Measurements from ENCODE around the gene NUDCD3.

Gene NUDCD3

DNA sequence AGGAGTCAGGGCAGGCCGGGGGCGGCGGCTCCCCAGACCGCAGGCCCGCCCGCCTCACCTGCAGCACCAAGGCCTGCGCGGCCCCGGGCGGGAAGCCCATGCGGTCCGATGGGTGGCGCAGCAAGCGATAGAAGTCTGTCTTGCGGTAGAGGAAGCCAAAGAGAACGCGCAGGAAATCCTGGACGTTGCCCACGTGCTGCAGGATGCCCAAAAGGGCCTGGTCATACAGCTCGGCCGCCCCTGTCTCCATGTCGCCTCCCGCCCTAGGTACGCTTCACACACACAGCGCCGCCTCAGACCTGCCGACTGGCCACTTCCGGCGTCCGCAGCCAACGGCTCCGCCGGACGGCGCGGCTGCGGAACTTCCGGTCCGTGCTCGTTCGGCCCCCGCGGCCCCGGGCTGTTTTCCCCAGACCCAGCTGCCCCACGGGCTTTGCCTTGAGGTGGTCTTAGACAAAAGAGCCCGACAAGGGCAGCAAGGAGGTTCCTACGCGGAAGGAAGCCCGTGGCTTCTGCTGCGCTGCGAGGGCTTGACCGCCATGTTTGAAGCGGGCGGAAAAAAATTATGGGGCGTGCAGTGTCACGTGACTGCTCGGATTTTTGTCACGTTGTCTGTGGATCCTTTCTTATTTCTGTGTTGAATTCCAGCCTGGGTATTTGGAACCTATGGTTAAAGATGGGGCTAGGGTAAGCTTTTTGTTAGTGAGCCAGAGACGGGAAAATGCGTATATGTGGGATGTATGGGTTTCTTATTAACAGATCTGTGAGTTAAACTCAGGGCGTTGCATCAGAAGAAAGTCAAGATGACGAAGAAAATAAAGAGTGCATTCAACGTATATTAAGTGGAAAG lies at the start of gene NUDCD3:
Gene NUDCD3 (minus strand): TSS at position 308 of the 850 bp plus-strand sequence. CDS start 58 bp downstream, at position 250.
- no peak for DNase-seq

DNA sequence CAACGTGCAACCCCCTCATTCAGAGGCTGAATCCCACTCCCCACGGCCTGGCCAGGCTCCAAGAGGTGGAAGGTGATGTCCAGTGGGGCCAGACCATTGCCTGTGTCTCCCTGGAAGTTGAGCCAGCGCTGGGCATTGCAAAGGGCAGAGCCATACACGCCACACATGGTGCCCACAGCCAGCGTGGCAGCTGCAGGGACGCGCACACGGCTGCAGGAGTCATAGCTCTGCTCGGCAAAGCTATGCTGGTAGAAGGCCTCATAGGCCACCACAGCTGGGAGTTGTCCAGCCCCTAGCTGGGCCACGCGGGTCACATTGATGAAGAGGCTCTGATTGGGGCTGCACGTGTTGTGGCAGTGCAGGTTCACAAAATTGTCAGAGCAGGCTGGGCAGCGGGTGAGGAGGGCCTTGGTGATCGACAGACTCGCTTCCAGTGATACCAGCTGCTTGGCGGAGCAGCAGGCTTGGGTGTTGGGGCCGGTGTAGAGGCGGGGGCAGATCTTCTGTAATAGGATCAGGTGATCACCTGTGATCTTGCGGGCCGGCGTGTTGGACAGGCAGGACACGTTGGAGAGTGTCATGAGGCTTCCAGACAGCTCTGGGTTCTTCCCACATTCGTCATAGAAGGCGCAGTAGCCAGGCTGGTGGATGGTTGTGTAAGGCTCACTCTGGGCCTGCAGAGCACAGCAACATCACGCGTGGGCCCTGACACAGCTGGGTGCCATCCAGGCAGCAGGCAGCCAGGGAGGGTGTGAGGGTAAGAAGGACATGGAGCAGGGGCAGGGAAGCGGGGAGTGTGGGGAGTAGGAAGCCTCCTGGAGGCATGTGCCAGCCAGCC lies 49.4 kb upstream of the NUDCD3 start:
- no peak for DNase-seq

DNA sequence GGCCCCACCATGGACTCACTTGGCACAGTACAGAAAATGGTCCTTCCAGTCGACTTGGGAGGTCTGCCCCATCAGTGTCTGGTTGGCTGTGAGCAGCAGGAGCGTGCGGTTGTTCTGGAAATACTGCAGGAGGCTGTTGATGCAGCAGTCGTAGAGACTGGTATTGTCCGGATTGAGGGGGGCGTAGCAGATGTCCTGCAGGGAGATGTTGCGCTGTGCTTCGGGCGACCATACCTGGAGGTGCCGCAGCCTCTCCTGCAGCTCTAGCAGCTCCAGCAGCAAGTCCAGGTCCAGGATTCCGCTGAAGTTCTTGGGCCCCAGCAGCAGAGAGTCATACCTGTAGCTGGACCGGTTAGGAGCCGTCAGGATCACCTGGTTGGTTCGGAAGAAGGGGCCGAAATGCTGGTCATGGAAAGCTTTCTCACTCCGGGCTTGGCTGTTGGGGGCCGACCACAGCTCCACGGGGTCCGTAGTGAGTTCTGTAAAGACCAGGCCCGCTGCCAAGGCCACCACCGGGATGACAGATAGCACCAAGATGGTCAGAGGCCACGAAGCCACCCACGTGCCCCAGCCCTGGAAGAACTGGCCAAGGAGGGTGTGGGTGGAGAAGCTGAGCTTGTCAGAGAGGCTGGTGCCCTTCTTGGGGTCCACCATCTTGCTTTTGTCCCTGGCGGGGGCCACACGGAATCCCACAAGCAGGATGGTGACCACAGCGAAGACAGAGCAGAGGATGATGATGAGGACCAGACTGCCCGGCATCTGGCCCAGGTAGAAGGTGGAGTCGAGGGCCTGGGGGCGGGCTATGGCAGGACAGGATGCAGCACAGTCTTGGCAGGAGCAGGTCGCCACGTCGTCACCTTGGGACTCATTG lies 48.6 kb upstream of the NUDCD3 start:
- no peak for DNase-seq

DNA sequence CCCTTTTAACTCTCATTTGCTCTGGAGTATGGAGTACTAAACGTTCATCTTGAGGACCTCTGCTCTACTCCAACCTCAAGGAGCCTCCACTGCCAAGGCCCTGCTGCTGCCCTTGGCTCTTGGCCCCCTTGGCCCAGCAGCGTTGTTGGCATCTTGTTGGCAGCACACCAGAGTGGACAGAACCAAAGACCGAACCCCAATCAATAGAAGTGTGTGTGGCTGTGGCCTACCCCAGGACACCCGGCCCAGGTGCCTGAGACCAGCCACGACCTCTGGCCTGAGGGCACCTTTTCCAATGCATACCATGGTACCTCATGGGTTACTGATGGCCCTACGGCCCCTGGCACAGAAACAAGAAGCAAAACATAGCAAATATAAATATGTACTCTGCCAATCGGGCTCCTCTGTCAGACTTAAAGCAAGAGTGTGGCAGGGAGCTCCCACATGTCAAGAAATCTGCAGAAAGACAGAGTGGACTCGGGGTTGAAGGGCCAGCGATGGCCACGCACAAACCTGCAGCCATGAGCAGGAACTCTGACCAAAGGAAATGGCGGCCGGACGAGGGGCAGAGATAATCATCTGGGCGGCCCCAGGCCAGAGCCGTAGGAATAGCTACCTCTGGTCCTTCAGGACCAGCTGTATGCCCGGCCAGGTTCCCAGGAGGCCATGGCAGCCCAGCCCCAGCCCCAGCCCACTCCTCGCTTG lies 47.8 kb upstream of the NUDCD3 start:
- DNase-seq, result no peak

DNA sequence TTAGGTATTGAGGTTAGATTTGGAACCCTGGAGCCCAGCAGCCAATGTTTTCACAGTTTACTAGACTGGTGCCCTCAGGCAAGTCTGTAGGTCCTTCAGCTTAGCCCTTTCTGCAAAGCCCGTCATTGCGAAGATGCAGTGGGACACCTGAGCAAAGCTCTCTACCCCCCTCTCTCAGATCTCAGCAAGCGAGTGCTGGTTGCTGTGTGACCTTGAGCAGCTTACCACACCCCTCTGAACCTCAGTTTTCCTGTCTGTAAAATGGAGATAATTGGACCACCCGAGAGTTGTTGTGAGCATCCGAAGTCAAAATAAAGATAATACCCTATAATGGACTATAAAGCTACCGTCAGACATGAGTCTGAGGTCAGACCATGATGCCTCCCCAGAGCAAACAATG lies 47.0 kb upstream of the NUDCD3 start:
- no peak for DNase-seq

DNA sequence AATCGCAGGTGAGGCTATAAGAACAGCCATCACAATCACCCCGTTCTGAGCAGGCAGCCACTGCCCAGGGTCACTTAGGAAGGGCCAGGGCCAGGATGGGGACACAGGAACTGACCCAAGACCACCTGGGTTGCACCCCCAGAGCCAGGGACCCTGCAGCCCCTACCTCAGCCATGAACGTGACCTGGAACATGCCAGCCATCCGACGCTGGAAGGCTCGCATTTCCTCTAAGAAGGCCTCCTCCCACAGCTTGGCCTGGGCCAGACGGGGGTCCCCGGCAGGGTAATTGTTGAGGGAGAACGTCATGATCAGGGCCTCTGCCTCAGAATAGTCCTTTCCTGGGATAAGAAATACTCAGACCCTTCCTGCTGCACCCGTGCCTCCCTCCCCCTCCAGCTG lies 45.6 kb upstream of the NUDCD3 start:
- DNase-seq, result no peak

DNA sequence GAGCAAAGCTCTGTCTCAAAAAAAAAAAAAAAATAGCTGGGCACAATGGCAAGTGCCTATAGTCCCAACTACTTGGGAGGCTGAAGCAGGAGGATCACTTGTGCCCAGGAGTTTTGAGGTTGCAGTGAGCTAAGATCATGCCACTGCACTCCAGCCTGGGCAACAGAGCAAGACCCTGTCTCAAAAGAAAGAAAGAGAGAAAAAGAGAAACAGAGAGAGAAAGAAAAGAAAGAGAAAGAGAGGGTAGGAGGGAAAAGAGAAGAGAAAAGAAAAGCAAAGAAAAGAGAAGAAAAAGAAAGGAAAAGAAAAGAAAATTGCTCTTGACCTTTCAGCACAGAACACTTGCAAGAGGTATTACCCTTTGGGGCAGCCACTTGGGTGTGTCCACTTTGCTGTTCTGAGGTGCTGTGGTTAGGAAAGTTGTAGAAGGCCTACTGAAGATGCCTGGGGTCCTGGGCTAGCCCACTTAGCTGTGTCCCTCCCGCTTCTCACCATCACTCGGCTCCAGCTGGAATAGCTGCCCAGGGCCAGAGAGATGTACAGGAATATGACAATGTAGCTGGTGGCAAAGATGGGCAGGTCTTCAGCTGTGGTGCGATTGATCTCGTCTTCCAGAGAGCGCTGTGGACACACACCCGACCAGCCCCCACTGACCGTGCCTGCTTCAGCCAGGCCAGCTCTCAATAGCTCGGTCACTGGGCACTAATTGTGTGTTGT lies 45.0 kb upstream of the NUDCD3 start:
- no peak for DNase-seq

DNA sequence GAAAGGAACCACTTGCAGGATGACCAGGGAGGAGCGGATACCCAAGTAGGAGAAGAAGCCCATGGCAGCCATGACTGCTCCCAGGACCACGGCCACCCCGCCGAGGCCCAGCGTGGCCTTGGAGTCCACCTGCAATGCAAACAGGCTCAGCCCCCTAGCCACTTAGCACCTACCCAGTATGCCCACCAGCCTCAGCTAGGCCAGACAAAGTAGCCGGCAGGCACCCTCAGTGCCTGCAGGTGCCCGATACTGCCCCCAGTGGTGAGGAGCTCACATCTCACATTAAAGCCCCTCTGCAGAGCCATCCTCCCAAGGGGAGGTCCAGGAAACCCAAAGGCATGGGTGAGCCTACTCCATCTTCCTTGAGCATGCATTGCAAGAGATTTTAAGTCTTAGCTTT lies 44.0 kb upstream of the NUDCD3 start:
- DNase-seq, result no peak

DNA sequence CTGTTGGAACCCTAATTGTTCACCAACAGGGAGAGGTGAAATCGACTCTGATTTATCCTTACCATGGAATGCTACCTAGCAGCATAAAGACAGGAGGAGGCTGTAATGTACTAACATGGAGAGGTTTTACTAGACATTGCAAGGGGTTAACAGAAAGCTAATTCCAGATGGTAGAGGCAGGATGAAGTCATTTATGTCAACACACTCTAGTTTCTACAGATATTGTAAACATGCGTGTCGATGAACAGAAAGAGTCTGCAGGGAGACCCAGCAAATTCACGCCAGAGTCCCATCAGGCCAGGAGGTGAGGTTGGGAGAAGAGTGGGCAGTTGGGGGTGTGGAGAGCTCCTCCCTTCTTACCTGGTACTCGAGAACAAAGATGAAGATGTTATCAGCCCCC lies 43.6 kb upstream of the NUDCD3 start:
- no peak for DNase-seq

DNA sequence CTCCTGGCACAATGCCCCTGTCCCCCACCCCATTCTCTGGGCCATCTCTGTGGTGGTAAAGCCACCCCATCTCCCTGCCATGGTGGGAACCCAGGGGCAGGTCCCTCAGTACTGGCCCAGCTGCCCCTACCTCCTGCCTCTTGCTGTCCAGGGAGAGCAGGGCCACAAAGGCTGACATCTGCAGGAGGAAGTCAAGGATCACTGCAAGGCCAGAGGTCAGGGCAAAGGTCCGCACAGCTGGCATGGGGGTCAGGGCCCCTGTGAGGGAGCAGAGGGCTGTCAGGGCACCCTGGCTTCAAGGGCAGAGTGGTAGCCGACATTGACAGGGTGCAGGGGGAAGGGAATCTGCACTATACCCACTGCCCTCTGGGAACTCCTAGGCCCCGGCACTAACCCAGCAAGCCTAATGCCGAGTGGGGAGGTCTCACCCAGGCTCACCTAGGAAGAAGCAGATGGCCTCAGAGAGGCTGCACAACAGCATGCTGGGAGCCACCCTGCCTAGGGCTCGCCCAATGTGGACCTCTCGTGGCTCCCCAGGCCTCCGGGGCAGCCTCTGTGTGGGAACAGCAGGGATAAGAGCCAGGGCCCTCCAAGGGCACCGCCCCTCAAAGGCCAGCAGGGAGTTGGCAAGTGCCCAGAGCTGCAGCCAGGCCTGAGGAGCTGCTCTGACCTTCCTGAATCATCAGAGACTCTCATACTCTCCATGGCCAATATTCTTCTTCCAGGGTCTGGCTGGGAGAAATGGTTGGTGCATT lies 43.0 kb upstream of the NUDCD3 start:
- no peak for DNase-seq

DNA sequence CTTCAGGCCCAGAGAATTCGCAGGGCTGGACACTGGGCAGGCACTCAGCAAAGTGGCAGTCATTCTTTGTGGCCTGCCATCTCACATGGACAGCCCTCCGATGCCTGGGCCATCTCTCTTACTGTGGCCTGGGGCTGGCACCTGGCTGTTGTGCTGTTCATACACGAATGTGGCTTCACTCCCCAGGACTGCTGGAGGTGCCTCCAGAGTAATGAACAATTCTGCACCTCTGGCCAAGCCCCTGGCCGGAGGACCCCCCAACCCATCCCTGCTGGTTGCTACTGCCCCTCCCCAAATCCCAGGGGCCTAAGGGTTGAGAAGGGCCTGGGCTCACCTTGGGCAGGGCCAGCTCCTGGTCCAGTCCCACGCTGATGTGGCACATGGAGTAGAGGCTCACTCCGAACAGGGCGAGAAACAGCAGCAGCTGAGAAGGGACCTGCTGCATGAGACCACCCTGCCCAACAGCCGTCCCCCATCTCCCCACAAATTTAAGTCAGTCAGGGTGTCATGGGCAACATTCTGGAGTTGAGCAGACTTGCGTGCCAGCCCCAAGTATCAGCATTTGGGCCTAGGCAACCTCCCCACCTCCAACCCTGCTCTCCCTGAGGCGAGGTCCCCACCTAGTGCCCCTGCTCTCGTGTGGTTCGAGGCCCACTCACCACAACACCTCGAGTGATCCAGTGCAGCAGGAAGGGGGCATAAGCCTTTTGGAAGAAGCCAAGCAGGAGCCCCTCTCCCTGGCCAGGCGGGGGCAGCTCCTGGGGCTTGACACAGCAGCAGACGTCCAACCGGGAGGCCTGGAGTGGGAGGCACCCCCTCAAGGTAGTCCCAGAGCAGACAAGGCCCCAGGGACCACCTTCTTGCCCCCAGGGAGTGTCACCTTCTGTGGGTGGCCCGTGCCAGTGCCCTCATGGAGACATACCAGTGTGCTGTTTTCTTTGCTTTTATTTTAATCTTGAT lies 41.2 kb upstream of the NUDCD3 start:
- DNase-seq, result no peak

DNA sequence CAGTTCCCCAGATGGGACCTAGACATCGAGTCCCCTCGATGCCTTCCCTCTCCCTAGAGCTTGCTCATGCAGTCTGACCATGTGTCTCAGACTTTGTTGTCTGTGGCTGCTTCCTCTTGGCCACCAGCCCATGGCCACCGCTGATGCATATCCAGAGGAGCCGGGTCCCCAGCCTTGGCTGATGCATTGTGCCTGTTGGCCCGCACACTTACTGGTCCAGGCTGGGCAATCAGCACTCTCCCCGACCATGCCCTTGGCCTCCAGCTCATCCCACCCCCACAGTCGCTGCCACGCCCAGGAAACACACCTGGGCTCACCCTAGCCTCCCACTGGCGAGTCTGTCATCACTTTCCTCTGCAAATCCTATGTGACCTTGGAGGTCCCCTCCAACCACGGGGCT lies 40.5 kb upstream of the NUDCD3 start:
- DNase-seq, result no peak

DNA sequence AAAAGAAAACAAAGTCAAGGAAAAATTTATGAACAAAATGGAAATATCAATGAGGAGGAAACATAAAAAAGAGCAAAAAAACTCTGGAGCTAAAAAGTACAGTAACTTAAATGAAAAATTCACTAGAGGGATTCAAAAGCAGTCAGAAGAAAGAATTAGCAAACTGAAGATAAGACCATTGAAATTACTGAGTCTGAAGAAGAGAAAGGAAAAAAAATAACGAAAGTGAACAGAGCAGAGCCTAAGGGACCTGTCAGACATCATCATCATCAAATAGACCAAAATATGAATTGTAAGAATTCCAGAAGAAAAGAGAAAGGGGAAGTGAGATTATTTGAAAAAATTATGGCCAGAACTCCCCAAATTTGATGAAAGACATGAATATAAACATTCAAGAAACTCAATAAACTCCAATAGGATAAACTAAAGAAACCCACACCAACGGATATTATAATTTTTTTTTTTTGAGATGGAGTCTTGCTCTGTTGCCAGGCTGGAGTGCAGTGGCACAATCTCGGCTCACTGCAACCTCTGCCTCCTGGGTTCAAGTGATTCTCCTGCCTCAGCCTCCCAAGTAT lies 34.4 kb upstream of the NUDCD3 start:
- DNase-seq, result no peak

DNA sequence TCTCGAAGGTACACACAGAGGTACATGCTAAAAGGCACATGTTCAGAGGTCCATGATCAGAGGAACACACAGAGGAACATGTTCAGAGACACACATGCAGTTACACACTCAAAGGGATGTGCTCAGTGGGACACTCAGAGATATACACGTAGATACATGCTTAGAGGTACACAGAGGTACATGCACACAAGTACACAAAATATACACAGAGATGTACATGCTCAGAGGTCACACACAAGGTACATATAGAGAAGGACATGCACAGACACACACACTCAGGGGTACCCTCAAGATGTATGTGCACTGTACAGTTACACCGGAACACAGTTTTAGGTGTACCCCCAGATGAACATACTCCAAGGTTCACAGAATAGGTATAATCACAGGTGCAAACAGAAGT lies 31.9 kb upstream of the NUDCD3 start:
- DNase-seq, result no peak

DNA sequence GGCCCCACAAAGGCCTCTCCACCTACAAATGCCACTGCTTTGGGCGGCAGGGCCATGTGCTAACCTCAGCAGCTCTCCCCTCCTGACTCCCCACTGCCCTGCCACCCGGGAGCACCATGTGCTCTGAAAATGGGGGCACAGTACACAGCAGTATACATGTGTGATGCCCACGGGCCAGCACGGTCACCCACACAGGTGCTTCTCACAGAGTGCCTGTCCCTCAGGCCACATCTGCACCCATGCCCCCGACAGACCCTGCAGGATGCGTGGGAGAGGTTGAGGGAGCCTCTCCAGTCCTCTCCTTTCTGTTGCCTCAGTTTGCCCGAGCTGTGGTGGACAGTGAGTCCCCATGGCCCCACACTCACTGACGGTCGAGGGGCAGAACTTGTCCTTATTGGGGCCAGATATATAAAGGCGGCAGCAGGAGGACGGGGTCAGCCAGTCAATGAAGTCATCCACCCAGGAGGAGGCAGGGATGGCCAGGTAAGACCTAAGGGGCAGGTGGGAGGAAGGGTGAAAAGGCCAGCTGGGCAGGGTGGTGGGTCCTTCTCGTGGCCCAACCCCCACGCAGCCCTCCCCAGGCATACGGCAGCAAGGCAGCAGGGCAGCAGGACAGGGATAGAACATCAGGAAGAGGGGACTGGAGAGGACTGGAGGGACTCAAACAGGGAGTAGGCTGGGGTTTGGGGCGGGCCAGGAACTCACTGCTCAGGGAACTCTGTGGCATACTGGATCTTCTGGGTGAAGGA lies 31.1 kb upstream of the NUDCD3 start:
- DNase-seq, result no peak

DNA sequence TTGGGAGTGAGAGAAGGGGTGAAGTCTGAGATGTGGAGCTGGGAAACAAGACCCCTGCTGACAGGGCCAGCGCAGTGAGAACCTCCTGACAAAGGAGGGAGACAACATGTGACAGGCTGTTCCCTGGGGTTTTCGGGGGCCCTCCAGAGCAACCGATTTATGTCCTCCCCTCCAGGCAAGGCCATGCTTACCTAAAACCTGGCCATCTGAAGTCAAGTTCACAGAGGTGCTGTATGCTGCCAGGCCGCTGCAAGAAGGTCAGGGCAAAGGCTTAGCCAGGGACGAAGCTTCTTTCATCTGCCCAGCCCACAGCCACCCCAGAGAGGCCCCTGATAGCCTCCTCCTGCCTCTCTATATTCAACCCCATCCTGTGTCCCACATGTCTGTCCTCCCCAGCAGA lies 30.1 kb upstream of the NUDCD3 start:
- DNase-seq, result no peak

DNA sequence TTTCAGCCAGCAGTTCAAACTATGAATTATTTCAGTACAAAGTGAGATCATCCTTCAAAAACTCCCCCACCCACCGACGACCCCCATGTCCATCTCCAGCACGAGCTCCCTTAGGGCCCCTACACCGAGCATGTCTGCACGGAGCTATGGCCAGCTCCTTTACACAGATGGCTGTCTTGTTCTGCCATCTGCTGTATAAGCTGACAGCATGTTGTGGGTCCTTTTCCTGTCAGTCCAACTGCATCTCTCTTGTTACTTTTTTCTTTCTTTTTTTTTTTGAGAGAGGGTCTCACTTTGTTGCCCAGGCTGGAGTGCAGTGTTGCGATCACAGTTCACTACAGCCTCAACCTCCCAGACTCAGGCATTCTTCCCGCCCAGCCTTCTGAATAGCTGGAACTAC lies 29.1 kb upstream of the NUDCD3 start:
- no peak for DNase-seq

DNA sequence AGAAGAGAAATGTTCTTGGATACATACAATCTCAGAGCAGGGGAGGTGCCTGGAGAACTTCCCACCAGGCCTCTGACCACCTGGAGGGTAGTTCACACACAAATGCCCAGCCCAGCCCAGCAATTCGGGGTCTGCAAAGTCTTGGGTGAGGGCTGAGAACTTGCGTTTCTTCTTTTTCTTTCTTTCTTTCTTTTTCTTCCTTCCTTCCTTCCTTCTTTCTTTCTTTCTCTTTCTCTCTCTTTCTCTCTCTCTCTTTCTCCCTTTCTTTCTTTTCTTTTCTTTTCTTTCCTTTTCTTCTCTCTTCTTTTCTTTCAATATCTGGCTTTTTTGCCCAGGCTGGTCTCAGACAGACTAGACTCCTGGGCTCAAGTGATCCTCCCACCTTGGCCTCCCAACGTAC lies 28.3 kb upstream of the NUDCD3 start:
- DNase-seq, result no peak

DNA sequence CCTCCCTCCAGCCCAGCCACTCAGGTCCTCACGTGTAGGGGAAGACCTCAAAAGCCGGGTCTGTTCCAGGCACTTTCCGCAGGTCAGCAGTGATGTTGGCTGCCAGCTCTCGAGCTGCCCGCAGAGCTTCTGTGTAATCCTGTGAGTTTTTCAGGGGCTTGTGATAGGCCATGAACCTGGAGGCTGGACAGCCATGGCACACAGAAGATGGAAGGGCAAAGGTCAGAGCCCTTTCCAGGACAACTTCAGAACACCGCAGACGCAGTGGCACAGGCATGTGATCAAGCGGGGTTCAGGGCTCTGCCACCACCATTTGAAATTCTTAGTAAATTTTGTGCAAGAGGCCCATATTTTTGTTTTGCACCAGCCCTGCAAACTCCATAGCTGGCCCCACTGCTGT lies 26.7 kb upstream of the NUDCD3 start:
- no peak for DNase-seq
